ENCODE measurements around the gene PRRT1B.
A peak's percentile ranks its signal among the peaks of the same experiment; 100 is the strongest.

PRRT1B gene

DNA sequence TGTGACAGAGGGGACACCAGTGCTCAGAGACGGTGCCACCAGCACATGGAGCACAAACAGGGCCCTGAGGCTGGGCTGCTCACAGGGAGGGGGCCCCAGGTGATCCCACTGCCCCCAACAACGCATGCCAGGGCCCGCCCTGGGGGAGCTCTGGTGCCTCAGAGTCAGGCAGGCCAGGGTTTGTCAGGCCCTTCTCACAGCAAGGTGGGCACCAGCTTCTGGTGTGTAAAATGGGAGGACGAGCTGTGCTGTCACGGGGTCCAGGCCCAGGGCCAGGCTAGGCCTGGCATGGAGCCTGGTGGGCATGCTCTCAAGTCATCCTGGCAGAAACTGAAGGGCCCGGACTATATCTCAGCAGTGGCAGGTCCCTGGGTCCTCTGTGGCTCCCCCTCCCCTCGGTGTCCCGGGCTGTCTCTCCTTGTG, 34.5 kb downstream of the PRRT1B start:
- peaks cover 26% of the 10 kb centered on the region for H3K36me3 Mint-ChIP-seq (ENCODE audit: low read depth)
- H3K4me1 Mint-ChIP-seq: peaks cover 16% of the 10 kb centered on the region
- TF ChIP-seq, protein P1, sequence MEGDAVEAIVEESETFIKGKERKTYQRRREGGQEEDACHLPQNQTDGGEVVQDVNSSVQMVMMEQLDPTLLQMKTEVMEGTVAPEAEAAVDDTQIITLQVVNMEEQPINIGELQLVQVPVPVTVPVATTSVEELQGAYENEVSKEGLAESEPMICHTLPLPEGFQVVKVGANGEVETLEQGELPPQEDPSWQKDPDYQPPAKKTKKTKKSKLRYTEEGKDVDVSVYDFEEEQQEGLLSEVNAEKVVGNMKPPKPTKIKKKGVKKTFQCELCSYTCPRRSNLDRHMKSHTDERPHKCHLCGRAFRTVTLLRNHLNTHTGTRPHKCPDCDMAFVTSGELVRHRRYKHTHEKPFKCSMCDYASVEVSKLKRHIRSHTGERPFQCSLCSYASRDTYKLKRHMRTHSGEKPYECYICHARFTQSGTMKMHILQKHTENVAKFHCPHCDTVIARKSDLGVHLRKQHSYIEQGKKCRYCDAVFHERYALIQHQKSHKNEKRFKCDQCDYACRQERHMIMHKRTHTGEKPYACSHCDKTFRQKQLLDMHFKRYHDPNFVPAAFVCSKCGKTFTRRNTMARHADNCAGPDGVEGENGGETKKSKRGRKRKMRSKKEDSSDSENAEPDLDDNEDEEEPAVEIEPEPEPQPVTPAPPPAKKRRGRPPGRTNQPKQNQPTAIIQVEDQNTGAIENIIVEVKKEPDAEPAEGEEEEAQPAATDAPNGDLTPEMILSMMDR (IDR thresholded peaks at IDR 0.05; ENCODE audit: unreplicated experiment in 3 of 3): no peak
- peaks cover 4% of the 10 kb centered on the region for H3K27me3 Mint-ChIP-seq (ENCODE audit: low read depth)
- no peaks in the 10 kb centered on the region for H3K9me3 Mint-ChIP-seq
- no peak overlapping the region for H3K4me3 Mint-ChIP-seq
- peak overlapping the region in 2 of 3 experiments; percentile 12 to 20 for H3K27ac Mint-ChIP-seq

DNA sequence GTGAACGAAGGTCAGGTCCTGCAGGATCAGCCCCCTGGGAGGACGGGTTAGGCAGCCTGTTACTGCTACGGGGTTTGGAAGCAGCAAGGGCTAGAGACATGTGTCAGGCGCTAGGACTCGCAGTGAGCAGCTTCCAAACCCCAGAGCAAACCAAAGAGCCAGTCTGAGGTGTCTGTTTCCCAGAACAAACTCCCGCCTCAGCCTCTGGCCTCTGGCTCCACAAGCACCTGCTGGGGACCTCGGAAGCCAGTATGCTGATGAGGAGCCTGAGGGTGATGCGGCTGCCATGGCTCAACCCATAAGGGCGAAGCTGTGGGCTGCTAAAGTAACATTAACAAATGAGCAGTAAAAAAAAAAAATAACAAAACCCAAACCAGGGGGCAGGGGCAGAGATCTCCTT, 35.0 kb downstream of the PRRT1B start:
- Mint-ChIP-seq H3K4me1 (peaks cover 16% of the 10 kb centered on the region), H3K27me3 (ENCODE audit: low read depth) (peaks cover 4% of the 10 kb centered on the region), H3K27ac (no peak overlapping the region), H3K9me3 (no peaks in the 10 kb centered on the region), H3K4me3 (no peak overlapping the region), H3K36me3 (ENCODE audit: low read depth) (peaks cover 30% of the 10 kb centered on the region)
- TF ChIP-seq, protein P1 (IDR thresholded peaks at IDR 0.05; ENCODE audit: unreplicated experiment in 3 of 3): no peak

DNA sequence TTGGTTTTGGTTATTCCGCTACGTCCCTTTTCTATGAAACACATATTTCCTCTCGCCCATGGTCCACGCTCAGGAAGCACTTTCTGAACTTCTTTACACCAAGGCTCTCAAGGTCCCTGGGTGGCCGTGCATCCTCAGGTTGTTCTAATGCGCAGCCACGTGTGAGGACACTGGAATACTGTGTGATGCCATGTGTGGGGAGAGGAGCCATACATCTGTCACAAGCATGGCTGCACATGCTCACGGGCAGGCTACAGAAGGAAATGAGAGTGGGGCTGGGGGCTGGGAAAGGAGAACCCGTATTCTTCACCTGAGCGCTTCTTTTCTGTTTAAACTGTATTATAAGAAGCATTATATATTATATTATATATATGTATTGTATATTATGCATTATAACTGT, 36.7 kb downstream of the PRRT1B start:
- TF ChIP-seq, protein P1 (IDR thresholded peaks at IDR 0.05; ENCODE audit: unreplicated experiment in 3 of 3): no peak
- Mint-ChIP-seq H3K9me3 (no peaks in the 10 kb centered on the region), H3K4me1 (peaks cover 16% of the 10 kb centered on the region), H3K36me3 (ENCODE audit: low read depth) (peaks cover 38% of the 10 kb centered on the region), H3K4me3 (no peak overlapping the region), H3K27ac (no peak overlapping the region), H3K27me3 (ENCODE audit: low read depth) (peaks cover 4% of the 10 kb centered on the region)

DNA sequence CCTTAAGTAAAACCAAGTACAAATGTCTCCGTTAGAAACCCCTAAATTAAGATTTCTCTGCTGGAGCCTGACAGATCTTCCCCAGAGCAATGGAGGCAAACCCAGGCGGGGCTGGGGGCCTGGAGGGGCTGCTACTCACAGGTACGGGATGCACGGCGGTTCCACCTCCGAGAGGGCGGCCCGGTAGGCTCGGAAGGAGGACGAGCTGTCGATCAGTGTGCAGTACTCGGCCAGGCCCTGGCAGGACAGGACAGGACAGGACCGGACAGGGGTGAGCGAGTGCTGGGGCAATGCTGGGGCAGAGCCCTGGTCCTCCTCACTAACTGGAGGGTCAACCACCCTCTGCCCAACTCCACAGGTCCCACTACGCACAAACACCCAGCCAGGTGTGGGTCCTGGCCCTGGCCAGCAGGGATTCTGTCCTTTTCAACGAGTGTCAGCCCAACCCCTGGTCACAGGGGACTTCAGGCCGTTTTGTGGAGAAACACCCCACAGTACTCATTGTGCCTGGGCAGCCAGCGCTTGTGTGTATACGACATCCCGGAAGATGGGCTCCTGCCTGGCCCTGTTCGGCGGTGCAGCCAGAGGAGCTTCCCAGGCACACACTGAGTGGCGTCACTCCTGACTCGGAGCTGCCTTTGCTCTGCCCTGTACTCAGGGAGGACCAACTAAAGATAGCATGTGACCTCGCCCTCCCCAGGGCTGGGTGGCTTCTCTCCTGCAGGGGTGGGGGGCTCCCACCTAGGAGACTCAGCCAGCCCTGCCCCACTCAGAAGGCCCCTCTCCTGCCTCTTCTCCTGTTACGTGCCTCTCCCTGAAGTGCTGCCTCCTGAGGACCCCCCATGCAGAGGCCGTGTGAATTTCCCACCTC, 37.4 kb downstream of the PRRT1B start:
- Mint-ChIP-seq H3K27ac (no peak overlapping the region), H3K27me3 (ENCODE audit: low read depth) (peaks cover 4% of the 10 kb centered on the region)
- TF ChIP-seq, protein P1 (IDR thresholded peaks at IDR 0.05; ENCODE audit: unreplicated experiment in 3 of 3): no peak

DNA sequence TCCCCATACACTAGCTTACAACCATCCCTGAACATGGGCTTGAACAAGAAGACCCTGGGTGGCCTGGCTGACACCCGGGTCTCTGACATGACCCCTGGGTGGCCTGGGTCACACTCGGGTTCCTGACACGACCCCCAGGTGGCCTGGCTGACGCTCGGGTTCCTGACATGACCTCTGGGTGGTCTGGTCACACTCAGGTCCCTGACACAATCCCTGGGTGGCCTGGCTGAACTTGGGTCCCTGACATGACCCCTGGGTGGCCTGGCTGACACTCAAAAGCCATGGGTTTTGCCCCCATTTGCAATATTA, 38.0 kb downstream of the PRRT1B start:
- Mint-ChIP-seq H3K27ac (no peak overlapping the region), H3K9me3 (no peaks in the 10 kb centered on the region), H3K4me3 (no peak overlapping the region), H3K4me1 (peaks cover 9% of the 10 kb centered on the region), H3K36me3 (ENCODE audit: low read depth) (peaks cover 43% of the 10 kb centered on the region), H3K27me3 (ENCODE audit: low read depth) (peaks cover 4% of the 10 kb centered on the region)
- TF ChIP-seq, protein P1 (IDR thresholded peaks at IDR 0.05; ENCODE audit: unreplicated experiment in 3 of 3): no peak

More for the DNA sequence above, 37.4 kb downstream of the PRRT1B start:
- H3K4me3 Mint-ChIP-seq: no peak overlapping the region
- H3K36me3 Mint-ChIP-seq (ENCODE audit: low read depth): peaks cover 41% of the 10 kb centered on the region
- H3K9me3 Mint-ChIP-seq: no peaks in the 10 kb centered on the region
- peaks cover 15% of the 10 kb centered on the region for H3K4me1 Mint-ChIP-seq
